Osteoblast (primary cell): ENCODE data around the gene CPA5. TPM values are rescaled to one million over a fixed set of nuclear protein-coding genes. Genes with fewer than 3 reads are reported as not detected.
A peak's percentile ranks its signal among the peaks of the same experiment; 100 is the strongest.

ENCODE experiments used
- DNase-seq: peaks from one replicate; pipeline ENCODE4 v3.0.0; 2011; ENCODE audit warnings: low spot score, mixed read lengths; ENCODE audit not compliant: insufficient read length; ENCODE audit errors: missing footprints
- H2AFZ ChIP-seq: 2 replicates; pipeline ENCODE4 v1.6.0; 2011; ENCODE audit warnings: mild to moderate bottlenecking, low read length
- H3K27ac ChIP-seq: 2 replicates; pipeline ENCODE4 v1.5.1; 2011; ENCODE audit warnings: mild to moderate bottlenecking, low read depth, low read length, moderate library complexity
- H3K27me3 ChIP-seq: 2 replicates; pipeline ENCODE4 v1.6.0; 2012; ENCODE audit warnings: mild to moderate bottlenecking, control low read depth, inconsistent platforms, low read length, moderate library complexity; ENCODE audit not compliant: insufficient read depth
- H3K36me3 ChIP-seq: 2 replicates; pipeline ENCODE4 v1.5.1; 2011; ENCODE audit warnings: mild to moderate bottlenecking, low read length, control low read depth, moderate library complexity; ENCODE audit not compliant: insufficient read depth
- H3K4me1 ChIP-seq: 2 replicates; pipeline ENCODE4 v1.5.1; 2011; ENCODE audit warnings: mild to moderate bottlenecking, low read length, control low read depth, moderate library complexity; ENCODE audit not compliant: insufficient read depth
- H3K4me2 ChIP-seq: 2 replicates; pipeline ENCODE4 v1.6.0; 2011; ENCODE audit warnings: mild to moderate bottlenecking, low read length; ENCODE audit not compliant: insufficient read depth
- H3K4me3 ChIP-seq: fragments of 200-600 bp; sonication (generic); 3 replicates; pipeline ENCODE4 v1.5.1; 2012; ENCODE audit warnings: mild to moderate bottlenecking, low read length, inconsistent platforms; ENCODE audit not compliant: insufficient read depth
- H3K79me2 ChIP-seq: 2 replicates; pipeline ENCODE4 v1.6.0; 2012; ENCODE audit warnings: mild to moderate bottlenecking, low read length, control low read depth, inconsistent platforms; ENCODE audit not compliant: insufficient read depth
- H3K9me3 ChIP-seq: 2 replicates; pipeline ENCODE4 v1.5.1; 2011; ENCODE audit warnings: low read depth, low read length, control low read depth
- H4K20me1 ChIP-seq: 2 replicates; pipeline ENCODE4 v1.6.0; 2012; ENCODE audit warnings: mild to moderate bottlenecking, low read length, control low read depth; ENCODE audit not compliant: insufficient read depth
- total RNA-seq: library from RNA; depleted of rRNA; stranded (reverse); fragments of >200 nt; gene quantifications from 2 replicates; pipeline ENCODE4 v1.2.3, GENCODE V29; 2012
- TF ChIP-seq, protein P1 (sequence below): IDR thresholded peaks from 2 replicates; pipeline ENCODE4 v1.5.1; 2011; ENCODE audit warnings: mild to moderate bottlenecking, low read depth, low read length, moderate library complexity; ENCODE audit errors: extremely low read depth

Gene CPA5
- total RNA-seq, 1 donor = not detected

GRCh38 chr7:130380861-130381455, 36.3 kb downstream of the CPA5 start:
- no peak overlapping the region for H3K27ac ChIP-seq
- H3K79me2 ChIP-seq = no peaks in the 10 kb centered on the region
- no peaks in the 10 kb centered on the region for H3K4me1 ChIP-seq
- no peak overlapping the region for H2AFZ ChIP-seq
- no peaks in the 10 kb centered on the region for H3K27me3 ChIP-seq
- H4K20me1 ChIP-seq = no peaks in the 10 kb centered on the region
- H3K4me2 ChIP-seq = no peak overlapping the region
- peak; percentile 19 for DNase-seq
- no peaks in the 10 kb centered on the region for H3K9me3 ChIP-seq
- no peak overlapping the region for H3K4me3 ChIP-seq
- H3K36me3 ChIP-seq = no peaks in the 10 kb centered on the region
- TF ChIP-seq, protein P1, sequence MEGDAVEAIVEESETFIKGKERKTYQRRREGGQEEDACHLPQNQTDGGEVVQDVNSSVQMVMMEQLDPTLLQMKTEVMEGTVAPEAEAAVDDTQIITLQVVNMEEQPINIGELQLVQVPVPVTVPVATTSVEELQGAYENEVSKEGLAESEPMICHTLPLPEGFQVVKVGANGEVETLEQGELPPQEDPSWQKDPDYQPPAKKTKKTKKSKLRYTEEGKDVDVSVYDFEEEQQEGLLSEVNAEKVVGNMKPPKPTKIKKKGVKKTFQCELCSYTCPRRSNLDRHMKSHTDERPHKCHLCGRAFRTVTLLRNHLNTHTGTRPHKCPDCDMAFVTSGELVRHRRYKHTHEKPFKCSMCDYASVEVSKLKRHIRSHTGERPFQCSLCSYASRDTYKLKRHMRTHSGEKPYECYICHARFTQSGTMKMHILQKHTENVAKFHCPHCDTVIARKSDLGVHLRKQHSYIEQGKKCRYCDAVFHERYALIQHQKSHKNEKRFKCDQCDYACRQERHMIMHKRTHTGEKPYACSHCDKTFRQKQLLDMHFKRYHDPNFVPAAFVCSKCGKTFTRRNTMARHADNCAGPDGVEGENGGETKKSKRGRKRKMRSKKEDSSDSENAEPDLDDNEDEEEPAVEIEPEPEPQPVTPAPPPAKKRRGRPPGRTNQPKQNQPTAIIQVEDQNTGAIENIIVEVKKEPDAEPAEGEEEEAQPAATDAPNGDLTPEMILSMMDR = no peak

DNA sequence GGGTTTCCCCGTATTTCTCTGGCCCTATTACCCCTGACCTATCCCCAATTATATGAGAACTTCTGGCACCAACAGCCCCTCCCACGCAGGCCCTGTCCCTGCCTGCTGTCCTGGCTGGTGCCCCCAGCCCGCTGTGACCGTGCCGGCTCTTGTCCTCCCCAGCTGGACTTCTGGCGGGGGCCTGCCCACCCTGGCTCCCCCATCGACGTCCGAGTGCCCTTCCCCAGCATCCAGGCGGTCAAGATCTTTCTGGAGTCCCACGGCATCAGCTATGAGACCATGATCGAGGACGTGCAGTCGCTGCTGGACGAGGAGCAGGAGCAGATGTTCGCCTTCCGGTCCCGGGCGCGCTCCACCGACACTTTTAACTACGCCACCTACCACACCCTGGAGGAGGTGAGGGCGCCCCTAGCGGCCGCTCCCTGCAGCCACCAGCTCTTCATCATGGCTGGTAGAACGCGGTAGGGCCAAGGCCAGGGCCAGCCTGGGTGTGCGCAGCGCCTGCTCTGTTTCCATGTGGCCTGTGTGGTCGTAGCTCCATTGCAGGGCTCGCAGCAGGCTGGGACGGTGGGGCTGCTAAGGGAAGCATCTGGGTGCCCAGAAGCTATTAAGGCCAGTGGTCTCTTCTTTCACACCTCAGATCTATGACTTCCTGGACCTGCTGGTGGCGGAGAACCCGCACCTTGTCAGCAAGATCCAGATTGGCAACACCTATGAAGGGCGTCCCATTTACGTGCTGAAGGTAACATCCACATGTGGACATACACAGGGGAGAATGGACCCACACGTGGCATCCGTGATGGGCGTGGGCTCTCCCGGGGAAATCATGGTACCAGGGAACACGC, 37.1 kb downstream of the CPA5 start:
- Histone ChIP-seq H3K27me3 (no peaks in the 10 kb centered on the region), H4K20me1 (no peaks in the 10 kb centered on the region), H3K4me1 (no peaks in the 10 kb centered on the region), H3K36me3 (no peaks in the 10 kb centered on the region), H3K9me3 (no peaks in the 10 kb centered on the region), H3K27ac (no peak overlapping the region), H3K79me2 (no peaks in the 10 kb centered on the region), H2AFZ (no peak overlapping the region), H3K4me2 (no peak overlapping the region), H3K4me3 (no peak overlapping the region)
- peak; percentile 50 for DNase-seq
- TF ChIP-seq, protein P1 = no peak

- no peaks in the 10 kb centered on the region for H3K9me3 ChIP-seq
- no peaks in the 10 kb centered on the region for H4K20me1 ChIP-seq
- H3K4me2 ChIP-seq = no peak overlapping the region
- no peaks in the 10 kb centered on the region for H3K27me3 ChIP-seq
- H3K79me2 ChIP-seq = no peaks in the 10 kb centered on the region
- H3K36me3 ChIP-seq = no peaks in the 10 kb centered on the region
- no peak overlapping the region for H3K27ac ChIP-seq
- H3K4me3 ChIP-seq = no peak overlapping the region
- no peak overlapping the region for H2AFZ ChIP-seq
- peaks cover 9% of the 10 kb centered on the region for H3K4me1 ChIP-seq
- DNase-seq = peak; percentile 38
- TF ChIP-seq, protein P1 = no peak
These were observed 38.8 kb downstream of the CPA5 start for GRCh38 chr7:130383187-130383980.
